ENCODE measurements around the gene CCIN. TPM values are rescaled to one million over a fixed set of nuclear protein-coding genes. Genes with fewer than 3 reads are reported as not detected.
"Not testable (repeated sequence)": the region's sequence is repeated elsewhere in the genome, so short reads cannot be mapped to it uniquely, and the experiment has no call there.

CCIN gene
- total RNA-seq, 1 donor from 2014 or later = 0.17 TPM

DNA sequence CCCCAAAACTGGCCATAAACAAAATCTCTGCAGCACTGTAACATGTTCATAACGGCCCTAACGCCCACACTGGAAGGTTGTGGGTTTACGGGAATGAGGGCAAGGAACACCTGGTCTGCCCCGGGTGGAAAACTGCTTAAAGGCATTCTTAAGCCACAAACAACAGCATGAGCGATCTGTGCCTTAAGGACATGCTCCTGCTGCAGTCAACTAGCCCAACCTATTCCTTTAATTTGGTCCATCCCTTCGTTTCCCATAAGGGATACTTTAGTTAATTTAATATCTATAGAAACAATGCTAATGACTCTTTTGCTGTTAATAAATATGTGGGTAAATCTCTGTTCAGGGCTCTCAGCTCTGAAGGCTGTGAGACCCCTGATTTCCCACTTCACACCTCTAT is 11.1 kb downstream of the CCIN start:
- intact Hi-C loops (cut with micrococcal nuclease) = not testable (repeated sequence)

DNA sequence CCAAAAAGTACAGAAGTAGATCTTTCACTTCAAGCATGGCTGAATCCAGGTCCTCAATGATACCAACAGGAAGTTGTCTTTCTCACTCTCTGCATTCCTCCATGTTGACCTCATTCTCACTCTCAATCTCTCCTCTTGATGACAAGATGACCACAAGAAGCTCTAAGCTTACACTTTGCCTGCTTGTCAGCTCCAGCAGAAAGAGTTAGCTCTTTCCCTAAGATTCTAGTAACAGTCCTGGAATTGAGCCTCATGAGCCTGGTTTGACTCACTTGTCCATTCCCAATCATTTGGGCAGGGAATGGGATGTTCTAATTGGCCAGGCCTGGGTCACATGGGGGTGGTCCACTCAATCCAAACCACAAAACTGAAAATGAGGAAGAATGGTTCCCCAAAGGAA is 18.2 kb downstream of the CCIN start:
- intact Hi-C loops (cut with micrococcal nuclease) = no loop called here

DNA sequence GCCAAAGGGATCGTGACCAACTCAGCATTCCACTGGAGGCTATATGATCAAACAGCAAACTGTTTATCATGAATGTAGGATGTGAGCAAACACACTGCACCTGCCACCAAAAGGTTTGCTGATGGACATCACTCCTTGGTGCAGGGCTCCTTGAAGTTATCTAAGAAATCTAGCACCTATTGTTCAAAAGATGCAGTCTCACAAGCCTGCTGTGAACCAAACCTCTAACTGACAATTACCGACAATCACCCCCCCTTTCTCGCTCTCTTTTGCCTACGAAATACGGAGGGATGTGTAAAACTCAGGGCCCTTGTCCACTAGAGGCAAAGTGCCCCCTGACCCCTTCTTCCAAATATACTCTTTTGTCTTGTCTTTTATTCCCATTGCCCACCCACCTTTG is 19.0 kb downstream of the CCIN start:
- intact Hi-C loops (cut with micrococcal nuclease) = no loop called here

DNA sequence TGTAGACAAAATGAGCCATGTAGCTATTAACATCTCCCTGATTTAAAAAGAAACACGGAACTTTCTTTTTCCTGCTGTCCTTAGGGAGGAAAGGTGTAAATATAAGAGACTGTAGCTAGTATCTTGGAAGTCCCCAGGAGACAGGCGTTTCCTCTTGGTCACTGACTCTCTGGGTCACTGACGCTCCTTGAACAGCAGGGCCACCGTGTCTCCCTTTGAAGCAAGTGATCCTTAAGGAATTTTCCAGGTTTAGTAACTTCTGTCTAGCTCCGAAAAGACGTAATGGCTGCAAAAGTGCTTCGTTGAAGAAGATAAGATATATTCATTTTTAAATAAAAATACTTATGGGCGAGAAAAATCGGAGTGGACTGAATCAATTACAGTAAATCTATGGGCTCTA is 20.8 kb downstream of the CCIN start:
- intact Hi-C loops (cut with micrococcal nuclease) = loop anchor here (1.0 to 5.0 kb wide), 15 partner anchors 28 to 1731 kb away; partner anchors contain the start of genes CREB3, DNAI1, FAM219A and GLIPR2

DNA sequence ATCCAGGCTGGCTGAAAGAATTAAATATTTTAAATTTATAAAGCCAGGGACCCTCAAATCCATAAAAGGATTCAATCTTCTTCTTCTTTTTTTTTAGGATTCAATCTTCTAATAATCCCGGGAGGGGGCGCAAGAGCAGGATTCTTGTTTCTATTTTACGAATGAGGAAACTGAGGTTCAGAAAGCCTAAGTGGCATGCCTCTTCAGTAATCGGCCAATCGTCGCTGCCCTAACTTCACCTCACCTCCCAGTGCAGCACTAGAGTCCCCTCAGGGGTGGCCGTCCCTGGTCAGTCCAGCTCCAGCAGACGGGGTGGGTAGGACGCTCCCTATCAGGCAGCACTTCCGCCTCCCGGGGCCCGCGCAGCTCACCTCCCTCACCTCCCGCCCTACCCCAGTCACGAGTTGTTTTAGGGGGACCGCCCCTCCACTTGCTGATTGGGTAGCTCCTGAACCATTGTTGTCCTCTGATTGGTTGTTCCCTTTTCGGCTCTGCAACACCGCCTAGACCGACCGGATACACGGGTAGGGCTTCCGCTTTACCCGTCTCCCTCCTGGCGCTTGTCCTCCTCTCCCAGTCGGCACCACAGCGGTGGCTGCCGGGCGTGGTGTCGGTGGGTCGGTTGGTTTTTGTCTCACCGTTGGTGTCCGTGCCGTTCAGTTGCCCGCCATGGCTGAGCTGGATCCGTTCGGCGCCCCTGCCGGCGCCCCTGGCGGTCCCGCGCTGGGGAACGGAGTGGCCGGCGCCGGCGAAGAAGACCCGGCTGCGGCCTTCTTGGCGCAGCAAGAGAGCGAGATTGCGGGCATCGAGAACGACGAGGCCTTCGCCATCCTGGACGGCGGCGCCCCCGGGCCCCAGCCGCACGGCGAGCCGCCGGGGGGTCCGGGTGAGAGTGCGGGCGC is 21.5 kb downstream of the CCIN start, which contains the start of gene CLTA:
CLTA (plus strand) TSS at position 534 of the 902 bp plus-strand sequence; CDS start at position 670, 136 bp downstream.
- intact Hi-C loops (cut with micrococcal nuclease) = loop anchor here (1.0 to 5.0 kb wide), 15 partner anchors 28 to 1732 kb away; partner anchors contain the start of genes CREB3, DNAI1, FAM219A and GLIPR2

DNA sequence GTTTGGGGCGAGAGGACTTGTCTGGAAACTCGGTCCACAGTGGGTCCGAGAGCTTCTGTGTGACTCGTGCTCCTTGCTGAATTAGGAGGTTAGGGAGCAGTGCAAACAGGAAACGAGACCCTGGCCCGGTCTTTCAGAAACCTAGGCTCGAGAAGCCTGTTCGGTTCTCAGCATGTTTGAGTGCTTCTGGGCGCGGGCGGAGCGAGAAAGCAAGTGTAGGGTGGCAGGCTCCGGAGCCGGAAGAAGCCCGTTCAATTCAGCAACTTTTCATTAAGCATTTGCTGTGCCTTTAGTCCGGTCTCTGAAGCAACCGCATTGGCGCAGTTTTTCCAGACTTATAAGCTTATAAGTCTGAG is 22.1 kb downstream of the CCIN start:
- intact Hi-C loops (cut with micrococcal nuclease) = loop anchor here (2.0 to 5.0 kb wide), 4 partner anchors 296 to 1732 kb away; partner anchors contain the start of genes DNAI1 and FAM219A

DNA sequence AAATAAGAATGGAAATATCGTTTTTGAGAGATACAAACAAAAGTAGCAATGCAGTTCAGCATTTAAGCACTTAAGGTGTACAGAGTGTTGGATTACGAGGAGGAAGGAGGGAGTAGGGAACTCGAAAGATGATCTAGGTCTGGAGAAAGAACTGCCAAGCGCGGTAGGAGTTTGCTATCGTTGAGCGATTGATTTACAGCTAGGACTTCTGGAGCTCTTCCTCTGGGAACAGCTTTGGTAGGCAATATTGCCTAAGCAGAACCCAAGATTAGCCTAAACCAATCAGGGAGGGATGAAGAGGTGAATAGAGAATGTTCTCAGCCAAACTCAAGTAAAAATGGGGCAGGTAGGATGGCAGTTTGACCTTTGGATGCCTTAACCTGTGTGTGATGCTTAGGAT is 22.5 kb downstream of the CCIN start:
- intact Hi-C loops (cut with micrococcal nuclease) = loop anchor here (1.0 to 5.0 kb wide), 5 partner anchors 295 to 1733 kb away; partner anchors contain the start of genes DNAI1, FAM219A and SPAG8

DNA sequence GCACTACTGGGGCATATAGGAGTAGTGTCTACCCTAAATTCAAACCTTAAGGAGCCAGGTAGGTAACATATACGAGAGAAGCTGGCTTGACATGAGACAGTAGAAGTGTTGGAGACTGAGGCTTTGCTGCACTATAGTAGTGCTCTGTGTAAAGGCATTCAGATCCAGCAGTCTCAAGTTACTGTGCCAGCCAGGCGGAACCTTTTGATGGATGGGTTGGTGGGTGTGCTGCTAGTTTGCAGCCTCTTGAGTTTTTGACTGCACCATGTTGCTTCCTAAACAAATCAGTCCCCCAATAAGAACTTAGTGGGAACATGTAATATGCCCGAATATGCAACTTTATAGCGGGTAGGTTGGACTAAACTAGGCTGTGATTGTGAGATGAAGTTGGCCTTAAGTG is 23.0 kb downstream of the CCIN start:
- intact Hi-C loops (cut with micrococcal nuclease) = loop anchor here (1.0 to 5.0 kb wide), 3 partner anchors 380 to 545 kb away; partner anchors contain the start of gene SPAG8

DNA sequence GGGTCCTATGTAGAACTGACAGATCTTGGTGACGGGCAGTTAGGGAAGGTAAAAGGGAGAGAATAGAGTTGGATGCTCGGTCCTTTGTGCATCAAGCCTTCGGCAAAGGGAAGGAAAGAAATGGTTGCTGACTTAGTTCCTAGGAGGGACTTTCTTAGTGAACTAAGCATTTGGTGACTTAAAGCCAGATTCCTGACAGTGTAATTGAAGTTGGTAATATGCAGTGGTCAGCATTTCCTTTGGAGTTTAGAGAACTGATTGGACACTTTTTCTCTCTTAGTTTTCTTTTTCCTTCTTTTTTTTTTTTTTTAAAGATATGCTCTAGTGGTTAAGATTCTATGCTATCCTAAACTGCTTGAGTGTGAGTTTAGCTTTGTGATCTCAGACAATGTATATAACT is 23.8 kb downstream of the CCIN start:
- intact Hi-C loops (cut with micrococcal nuclease) = loop anchor here (5.0 kb wide), 2 partner anchors 436 to 546 kb away; no protein-coding TSS in a partner anchor

DNA sequence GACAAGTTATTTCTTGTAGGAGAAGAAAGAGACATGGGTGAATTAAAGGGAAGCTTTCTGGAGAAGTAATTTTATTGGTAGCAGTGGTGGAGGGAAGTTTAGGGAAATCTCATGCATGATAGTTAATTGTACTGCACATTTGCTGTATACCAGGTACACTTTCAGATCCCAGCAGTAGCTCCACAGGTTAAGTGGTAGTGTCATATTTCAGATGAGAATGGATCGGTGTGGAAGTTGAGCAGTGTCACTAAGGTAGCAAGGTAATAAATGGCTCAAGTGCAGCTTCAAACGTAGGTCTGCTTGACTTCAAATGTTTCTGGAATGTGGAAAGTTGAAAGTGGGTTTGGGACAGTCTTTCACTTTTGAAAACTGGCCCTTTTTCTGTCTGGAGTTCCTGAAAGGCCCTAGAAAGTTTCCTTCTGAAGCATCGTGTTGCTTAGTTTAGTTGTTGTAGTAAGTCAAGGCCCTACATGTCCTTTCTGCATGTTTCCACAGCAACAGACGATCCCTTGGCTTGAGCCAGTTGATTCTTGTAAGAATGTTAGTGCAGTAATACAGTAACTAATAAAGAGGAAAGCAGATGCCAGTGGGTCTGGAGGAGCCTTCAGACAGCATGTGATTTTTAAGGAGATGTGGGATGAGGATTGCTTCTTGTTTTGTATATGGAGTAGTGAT is 25.3 kb downstream of the CCIN start:
- intact Hi-C loops (cut with micrococcal nuclease) = loop anchor here (5.0 kb wide), 2 partner anchors 437 to 547 kb away; no protein-coding TSS in a partner anchor

DNA sequence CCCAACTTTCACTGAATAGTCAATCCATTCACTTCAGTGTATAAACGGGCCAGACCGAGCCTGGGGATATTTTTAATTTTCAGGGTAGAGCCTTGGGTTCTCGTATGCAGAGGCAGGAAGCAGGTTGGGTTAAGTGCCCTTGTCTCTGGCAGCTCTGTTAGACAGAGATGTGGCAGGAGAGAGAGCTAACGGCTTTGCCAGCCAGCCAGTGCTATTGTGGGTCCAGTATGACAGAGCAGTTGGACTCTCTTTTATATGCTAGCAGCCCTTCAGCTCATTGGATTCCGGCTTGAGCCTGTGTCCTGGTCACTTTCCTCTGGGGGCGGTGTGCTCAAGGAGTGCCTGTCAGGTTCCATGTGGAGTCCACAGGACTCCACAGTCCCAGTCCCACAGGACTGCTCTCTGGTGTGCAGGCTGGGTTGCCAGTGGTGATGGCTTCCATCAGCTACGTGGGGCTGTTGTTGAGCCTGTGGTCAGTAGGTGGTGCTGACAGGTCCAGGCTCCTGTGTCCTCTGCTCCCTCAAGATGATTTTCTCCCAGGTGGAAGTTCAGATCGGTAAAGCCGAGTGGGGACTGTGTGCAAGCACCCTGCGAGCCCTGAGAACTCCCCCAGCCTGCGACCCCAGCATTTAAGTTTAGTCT is 35.8 kb downstream of the CCIN start:
- intact Hi-C loops (cut with micrococcal nuclease) = loop anchor here (5.0 kb wide), 1 partner anchor 122 kb away; no protein-coding TSS in a partner anchor

DNA sequence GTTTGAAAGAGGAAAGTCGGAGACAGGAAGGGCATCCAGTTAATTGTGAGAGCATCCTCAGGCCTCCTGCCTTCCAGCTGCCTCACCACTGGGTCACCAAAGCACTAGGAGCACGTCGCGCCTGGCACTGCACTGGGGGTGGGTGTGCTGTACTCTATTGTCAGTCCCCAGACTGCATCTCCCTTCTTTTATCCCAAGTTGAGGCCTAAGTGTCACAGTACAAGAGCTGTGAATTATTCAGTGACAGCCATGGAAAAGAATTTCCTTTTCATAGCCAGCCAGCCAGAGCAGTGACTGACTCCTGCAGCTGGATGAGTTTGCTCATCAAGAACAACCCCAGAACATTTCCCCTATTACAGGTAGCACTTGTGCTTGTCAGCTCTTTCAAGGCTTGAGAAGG is 37.8 kb downstream of the CCIN start:
- intact Hi-C loops (cut with micrococcal nuclease) = loop anchor here (5.0 kb wide), 1 partner anchor 120 kb away; no protein-coding TSS in a partner anchor

DNA sequence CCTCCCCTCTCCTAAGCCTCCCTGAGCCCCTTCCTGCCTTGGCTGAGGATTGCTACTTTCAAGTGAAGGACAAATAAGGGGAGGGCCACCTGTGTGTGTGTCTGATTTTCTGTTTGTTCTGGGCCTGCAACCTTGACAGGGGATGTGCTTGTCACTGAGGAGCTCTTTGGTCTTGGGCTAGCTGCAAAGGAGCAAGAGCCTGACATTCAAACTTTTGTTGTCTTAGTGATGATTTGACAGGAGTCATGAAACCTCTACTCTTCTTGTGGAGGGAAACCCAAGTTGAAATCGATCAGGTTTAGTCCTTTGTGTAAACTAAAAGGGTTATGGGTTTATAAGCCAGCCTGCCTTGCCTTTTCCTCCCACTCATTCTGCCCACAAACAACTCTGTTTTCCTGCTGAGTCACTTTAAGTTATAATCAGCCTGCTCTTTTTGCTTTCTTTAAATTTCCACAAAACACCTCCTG is 38.4 kb downstream of the CCIN start:
- intact Hi-C loops (cut with micrococcal nuclease) = loop anchor here (5.0 kb wide), 1 partner anchor 120 kb away; no protein-coding TSS in a partner anchor

DNA sequence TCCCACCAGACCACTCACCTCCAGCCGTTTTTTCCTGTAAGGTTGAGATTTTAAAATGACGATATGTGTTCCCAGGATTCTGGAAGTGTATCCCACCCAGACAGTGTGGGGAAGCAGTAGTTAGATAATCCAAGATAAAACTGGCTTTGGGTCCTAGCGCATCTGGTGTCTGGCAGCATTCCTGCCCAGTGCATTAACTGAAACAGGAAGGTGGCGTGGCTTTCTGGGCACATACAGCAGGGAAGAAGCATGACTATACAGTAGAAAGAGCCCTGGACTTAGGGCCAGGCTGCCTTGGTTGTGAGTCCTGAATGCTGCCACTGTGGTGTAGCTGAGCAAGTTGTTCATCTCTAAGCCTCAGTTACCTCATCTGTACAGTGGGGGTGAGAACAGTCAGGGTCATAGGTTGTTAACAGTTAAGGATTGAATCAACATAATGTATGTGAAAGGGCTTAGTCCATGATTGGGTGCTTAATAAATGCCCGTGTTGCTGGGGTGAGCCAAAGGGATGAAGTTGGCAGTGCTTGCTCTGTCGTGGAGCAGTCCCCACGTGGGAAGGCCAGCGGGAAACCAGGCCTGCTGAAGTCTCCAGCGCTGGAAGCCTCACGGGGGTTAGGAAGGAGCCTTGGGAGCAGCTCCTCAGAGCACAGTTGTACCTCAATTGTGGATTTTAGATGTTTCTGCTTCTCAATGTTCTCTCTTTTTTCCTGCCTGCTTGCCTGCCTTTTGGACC is 39.5 kb downstream of the CCIN start:
- intact Hi-C loops (cut with micrococcal nuclease) = loop anchor here (5.0 kb wide), 1 partner anchor 119 kb away; no protein-coding TSS in a partner anchor

DNA sequence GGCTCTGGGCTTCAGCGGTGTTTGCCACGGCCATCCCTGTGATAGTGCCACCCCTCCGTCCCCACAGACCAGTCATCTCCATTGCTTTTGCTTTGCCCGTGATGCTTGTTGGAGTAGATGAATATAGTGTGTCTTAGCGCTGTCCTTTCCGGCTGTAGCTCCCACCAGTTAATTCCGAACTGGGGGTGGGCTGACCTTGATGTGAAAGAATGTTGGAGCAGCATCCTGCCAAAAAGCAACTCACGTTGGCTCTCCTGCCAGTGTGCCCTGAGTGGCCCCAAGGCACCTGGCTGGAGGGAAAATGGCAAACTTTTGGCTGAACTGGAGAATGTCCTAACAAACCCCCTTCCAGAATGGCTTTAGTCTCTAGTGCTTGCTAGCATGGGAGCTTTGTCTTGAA is 41.5 kb downstream of the CCIN start:
- intact Hi-C loops (cut with micrococcal nuclease) = no loop called here

DNA sequence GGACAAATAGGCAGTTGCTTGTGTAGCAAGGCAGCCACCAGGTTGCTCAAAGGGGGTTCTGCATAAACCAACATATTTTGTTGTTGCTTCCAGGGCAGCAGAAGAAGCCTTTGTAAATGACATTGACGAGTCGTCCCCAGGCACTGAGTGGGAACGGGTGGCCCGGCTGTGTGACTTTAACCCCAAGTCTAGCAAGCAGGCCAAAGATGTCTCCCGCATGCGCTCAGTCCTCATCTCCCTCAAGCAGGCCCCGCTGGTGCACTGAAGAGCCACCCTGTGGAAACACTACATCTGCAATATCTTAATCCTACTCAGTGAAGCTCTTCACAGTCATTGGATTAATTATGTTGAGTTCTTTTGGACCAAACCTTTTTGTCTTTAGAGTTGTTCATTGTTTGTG is 42.3 kb downstream of the CCIN start:
- intact Hi-C loops (cut with micrococcal nuclease) = no loop called here

DNA sequence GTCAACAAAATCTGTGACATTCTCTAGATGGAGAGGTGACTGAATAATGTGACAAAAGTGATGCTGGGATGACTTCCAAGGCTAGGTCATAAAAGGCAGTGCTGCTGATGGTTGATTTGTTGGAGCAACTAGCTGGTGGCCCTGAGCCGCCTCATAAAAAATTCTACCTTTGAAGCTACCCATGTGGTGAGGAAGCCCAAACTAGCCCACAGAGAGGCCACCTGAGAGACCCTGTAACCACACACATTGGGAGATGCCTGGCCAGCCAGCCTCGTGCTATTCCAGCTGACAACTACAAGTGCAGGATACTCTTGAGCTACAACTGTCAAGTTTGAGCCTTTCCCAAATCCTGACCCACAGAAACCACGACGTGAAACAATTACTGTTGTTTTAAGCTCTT is 44.2 kb downstream of the CCIN start:
- intact Hi-C loops (cut with micrococcal nuclease) = no loop called here

DNA sequence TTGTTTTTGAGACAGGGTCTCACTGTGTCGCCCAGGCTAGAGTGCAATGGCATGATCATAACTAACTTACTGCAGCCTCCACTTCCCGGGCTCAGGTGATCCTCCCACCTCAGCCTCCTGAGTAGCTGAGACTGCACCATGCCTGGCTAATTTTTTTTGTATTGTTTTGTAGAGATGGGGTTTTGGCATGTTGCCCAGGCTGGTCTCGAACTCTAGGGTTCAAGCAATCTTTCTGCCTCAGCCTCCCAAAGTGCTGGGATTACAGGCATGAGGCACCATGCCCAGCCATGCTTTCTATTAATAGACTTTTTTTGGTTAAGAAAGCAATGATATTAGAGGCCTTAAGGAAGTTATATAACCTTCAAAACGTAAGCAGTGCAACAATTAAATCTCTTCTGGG is 44.8 kb downstream of the CCIN start:
- intact Hi-C loops (cut with micrococcal nuclease) = no loop called here

DNA sequence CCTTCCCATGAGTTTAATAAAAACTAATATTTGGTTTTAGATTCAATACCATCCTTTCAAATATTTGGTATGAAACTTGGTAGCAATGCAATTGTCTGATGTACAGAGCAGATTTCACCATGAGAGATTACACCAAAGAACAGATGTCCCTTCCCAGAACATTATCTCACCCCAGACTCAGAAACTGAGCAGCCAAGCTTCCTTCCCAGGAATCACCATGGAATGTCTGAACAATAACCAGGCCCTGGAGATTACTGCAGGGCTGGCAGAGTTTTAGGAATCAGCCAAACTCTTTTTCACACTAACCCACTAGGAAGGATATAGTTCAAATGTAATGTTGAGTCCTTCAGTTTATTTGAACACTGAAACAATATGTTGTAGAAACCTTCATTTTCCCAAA is 45.4 kb downstream of the CCIN start:
- intact Hi-C loops (cut with micrococcal nuclease) = no loop called here

DNA sequence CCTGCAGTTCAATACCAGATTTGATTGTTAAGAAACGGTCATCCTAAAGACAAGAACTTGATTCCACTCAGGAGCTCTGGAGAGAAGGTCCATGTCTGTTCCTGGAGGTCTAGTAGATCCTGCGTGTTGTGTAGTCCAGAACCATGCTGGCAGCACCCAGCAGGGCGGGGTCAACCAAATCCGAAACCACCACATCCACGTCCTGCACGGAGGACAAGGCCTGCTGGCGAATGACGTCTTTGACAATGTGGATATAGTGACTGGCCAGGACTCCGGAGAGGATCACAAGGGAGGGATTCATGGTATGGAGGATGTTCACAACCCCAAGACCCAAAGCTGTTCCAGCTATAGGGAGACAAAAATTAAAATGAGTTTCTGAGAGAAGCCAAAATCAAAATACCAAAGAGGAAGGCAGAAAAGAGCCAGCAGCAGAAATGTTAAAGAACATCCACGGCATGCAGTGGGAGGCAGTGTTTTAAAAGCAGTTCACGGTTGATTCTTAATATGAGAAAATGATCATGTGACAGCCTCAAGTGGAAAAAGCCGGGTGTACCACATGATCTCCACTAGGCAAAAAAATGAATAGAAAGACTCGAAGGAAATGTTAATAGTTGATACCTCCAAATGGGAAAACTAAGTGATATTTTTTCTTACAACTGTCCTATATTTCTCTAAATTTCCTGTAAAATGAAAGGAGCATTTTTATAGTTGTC is 48.2 kb downstream of the CCIN start:
- intact Hi-C loops (cut with micrococcal nuclease) = no loop called here

Measured in T-helper 1 cell treated with Interleukin-12 subunit alpha and Interleukin-12 subunit beta and Interleukin-4 antibody, amounts not matched to agents 30 ng/mL and 1 ng/mL, for 36 hours (primary cell).